Gastrocnemius medialis (tissue), 4 donors: ENCODE results near the gene EVL.

Experiments
- CTCF ChIP-seq, 5 experiments: fragments of 450-650 bp in 3 of 5; fragments of 200-600 bp in 2 of 5; sonication (generic) in 2 of 5; IDR thresholded peaks in 4 of 5; conservative IDR thresholded peaks in 1 of 5; 1 replicate in 4 of 5; 2 replicates in 1 of 5; pipeline ENCODE4 v1.5.1; 2016 to 2019; ENCODE audit warnings: antibody characterized with exemption in 5 of 5, mild to moderate bottlenecking in 3 of 5, moderate library complexity in 3 of 5
- POLR2A ChIP-seq, 2 donors: fragments of 450-650 bp; IDR thresholded peaks; one replicate each; pipeline ENCODE4 v1.6.1; 2017; ENCODE audit warnings: antibody characterized with exemption in 2 of 2, mild to moderate bottlenecking in 2 of 2, moderate library complexity in 2 of 2

DNA sequence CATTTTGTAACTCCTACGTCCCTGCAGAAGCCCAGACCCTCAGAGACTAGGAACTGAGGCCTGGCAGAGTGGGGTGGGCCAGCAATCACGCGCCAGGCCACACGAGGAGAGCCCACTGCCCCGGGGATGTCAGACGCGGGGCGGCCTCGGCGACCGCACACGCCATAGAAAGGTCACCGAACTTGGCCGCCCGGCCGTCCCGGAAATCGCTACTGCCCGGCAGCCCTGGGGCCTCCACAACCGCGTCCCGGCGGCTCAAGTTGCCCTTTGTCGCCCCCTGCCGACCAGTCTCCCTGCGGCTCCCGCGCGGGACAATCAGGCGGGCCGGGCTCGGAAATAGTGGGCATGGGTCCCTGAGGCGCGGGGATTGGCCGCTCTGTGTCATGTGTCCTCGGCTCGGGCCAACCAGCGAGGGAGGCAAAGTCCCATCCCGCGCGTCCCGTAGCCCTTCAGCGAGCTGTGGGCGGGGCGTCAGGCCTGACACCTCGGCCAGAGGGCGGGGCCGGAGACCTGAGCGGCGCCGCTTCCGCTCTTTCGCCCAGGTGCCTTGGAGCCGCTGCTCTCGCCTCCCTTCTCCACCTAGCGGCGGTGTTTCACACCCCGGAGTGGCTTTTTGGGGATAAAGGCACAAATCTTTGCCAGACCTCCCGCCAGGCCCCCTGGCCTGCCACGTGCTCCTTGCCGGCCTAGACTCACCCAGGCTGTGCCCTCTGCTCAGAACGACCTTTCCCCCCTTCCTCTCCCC, 127.6 kb downstream of the EVL start:
- peak; percentile 56 to 96 (median 92) for TF ChIP-seq CTCF (IDR thresholded peaks at IDR 0.05 in 4 of 5, conservative IDR thresholded peaks at IDR 0.05 in 1 of 5)
- TF ChIP-seq POLR2A (IDR thresholded peaks at IDR 0.05): peak in 1 of 2 donors; percentile 61
